ENCODE results near the gene RPL13. TPM values are rescaled to one million over a fixed set of nuclear protein-coding genes. Genes with fewer than 3 reads are reported as not detected.

RPL13 gene
- total and polyA plus RNA-seq, 2 experiments from 2014 or later: 1,293 to 5,939 TPM

- no peaks in the 10 kb centered on the region for H3K9me3 ChIP-seq (ENCODE audit: low read depth)
- H3K4me3 ChIP-seq: no peak overlapping the region
- no peak for TF ChIP-seq CTCF (IDR thresholded peaks at IDR 0.05; ENCODE audit: low read depth, low read length)
- DNase-seq (ENCODE audit: low read depth in 1 of 2, low spot score in 1 of 2): no peak
- no peaks in the 10 kb centered on the region for H3K27me3 ChIP-seq
- H3K4me1 ChIP-seq (ENCODE audit: low read depth): peaks cover 10% of the 10 kb centered on the region
- peaks cover 30% of the 10 kb centered on the region for H3K36me3 ChIP-seq
- no peak overlapping the region for H3K27ac ChIP-seq
Measured at GRCh38 chr16:89545044-89545830, 15.2 kb upstream of the RPL13 start.

DNA sequence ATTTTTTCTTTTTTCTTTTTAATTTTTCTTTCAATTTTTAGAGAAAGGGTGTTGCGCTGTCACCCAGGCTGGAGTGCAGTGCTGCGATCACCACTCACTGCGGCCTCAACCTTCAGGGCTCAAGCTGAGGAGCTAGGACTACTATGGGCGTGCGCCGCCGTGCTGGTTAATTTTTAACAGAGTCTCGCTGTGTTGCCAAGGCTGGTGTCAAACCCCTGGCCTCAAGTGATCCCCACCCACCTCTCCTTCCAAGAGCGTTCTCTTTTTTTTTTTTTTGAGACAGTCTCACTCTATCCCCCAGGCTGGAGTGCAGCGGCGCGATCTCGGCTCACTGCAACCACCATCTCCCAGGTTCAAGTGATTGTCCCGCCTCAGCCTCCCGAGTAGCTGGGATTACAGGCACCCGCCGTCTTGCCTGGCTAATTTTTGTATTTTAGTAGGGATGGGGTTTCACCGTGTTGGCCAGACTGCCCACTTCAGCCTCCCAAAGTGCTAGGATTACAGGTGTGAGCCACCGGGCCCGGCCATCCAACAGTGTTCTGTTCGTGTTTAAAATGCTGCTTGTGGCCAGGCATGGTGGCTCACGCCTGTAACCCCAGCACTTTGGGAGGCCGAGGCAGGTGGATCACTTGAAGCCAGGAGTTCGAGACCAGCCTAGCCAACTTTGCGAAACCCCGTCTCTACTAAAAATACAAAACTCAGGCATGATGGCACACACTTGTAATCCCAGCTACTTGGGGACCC lies 14.5 kb upstream of the RPL13 start:
- Histone ChIP-seq H3K27me3 (no peaks in the 10 kb centered on the region), H3K4me1 (ENCODE audit: low read depth) (peaks cover 5% of the 10 kb centered on the region), H3K4me3 (no peak overlapping the region), H3K27ac (no peak overlapping the region), H3K9me3 (ENCODE audit: low read depth) (no peaks in the 10 kb centered on the region), H3K36me3 (peaks cover 35% of the 10 kb centered on the region)
- no peak for DNase-seq (ENCODE audit: low read depth in 1 of 2, low spot score in 1 of 2)
- no peak for TF ChIP-seq CTCF (IDR thresholded peaks at IDR 0.05; ENCODE audit: low read depth, low read length)

GRCh38 chr16:89546781-89547180 lies 13.7 kb upstream of the RPL13 start:
- Histone ChIP-seq H3K36me3 (peaks cover 39% of the 10 kb centered on the region), H3K4me1 (ENCODE audit: low read depth) (no peaks in the 10 kb centered on the region), H3K4me3 (no peak overlapping the region), H3K9me3 (ENCODE audit: low read depth) (no peaks in the 10 kb centered on the region), H3K27ac (no peak overlapping the region), H3K27me3 (no peaks in the 10 kb centered on the region)
- no peak for TF ChIP-seq CTCF (IDR thresholded peaks at IDR 0.05; ENCODE audit: low read depth, low read length)
- no peak for DNase-seq (ENCODE audit: low read depth in 1 of 2, low spot score in 1 of 2)

DNA sequence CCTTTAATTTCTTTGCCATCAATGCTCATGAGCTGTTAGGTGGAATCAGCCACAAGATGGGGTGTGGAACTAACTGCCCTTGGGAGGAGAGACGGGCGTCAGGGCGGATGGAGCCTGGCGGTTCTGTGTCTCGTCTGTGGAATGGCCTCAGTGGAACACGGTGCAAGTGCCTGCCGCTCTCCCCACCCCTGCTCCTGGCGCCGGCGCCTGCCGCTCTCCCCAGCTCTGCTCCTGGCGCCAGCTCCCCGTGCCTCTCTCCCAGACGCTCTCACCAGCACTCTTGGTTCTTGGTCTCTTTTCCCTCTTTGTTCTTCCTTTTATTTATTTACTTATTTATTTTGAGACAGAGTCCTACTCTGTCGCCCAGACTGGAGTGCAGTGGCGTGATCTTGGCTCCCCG lies 13.2 kb upstream of the RPL13 start:
- no peak for TF ChIP-seq CTCF (IDR thresholded peaks at IDR 0.05; ENCODE audit: low read depth, low read length)
- Histone ChIP-seq H3K27me3 (no peaks in the 10 kb centered on the region), H3K27ac (no peak overlapping the region), H3K4me1 (ENCODE audit: low read depth) (no peaks in the 10 kb centered on the region), H3K36me3 (peaks cover 39% of the 10 kb centered on the region), H3K9me3 (ENCODE audit: low read depth) (no peaks in the 10 kb centered on the region), H3K4me3 (no peak overlapping the region)
- no peak for DNase-seq (ENCODE audit: low read depth in 1 of 2, low spot score in 1 of 2)

DNA sequence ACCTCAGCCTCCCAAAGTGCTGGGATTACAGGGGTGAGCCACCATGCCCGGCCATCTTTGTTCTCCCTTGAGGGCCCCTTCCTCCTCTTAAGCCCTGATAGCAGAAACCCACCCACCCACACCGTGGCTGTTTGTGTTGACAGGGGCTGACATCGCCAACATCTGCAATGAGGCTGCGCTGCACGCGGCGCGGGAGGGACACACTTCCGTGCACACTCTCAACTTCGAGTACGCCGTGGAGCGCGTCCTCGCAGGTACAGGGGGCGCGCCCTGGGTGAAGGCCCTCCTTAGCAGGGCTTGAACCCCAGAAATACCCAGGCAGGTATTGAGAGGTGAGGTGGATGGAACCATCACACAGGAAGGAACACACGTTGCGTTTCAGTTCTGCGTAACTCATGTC lies 12.6 kb upstream of the RPL13 start:
- Histone ChIP-seq H3K27me3 (no peaks in the 10 kb centered on the region), H3K27ac (no peak overlapping the region), H3K36me3 (peaks cover 41% of the 10 kb centered on the region), H3K9me3 (ENCODE audit: low read depth) (no peaks in the 10 kb centered on the region), H3K4me3 (no peak overlapping the region), H3K4me1 (ENCODE audit: low read depth) (no peaks in the 10 kb centered on the region)
- no peak for DNase-seq (ENCODE audit: low read depth in 1 of 2, low spot score in 1 of 2)
- no peak for TF ChIP-seq CTCF (IDR thresholded peaks at IDR 0.05; ENCODE audit: low read depth, low read length)
